ENCODE measurements around the gene SLC25A51. TPM values are rescaled to one million over a fixed set of nuclear protein-coding genes. Genes with fewer than 3 reads are reported as not detected.
A peak's percentile ranks its signal among the peaks of the same experiment; 100 is the strongest.
"Not testable (repeated sequence)": the region's sequence is repeated elsewhere in the genome, so short reads cannot be mapped to it uniquely, and the experiment has no call there.

SLC25A51 gene
- total RNA-seq, 2 donors from 2014 or later = 19.8 to 23.4 TPM

DNA sequence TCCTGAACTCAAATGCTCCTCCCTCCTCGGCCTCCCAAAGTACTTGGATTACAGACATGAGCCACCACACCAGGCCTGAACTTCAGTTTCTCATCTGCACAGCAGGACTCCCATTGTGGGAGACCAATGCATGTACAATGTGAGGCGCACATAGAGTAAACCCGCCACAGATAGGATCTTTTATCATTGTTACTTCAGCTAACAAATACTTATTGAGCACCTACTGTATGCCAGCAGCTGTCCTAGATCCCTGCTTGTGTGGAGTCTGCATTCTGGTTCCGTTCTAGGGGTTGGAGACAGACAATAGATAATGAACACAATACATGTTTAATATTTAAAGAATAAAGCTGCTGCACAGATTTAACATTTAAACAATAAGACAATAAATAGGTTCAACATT, 6.3 kb upstream of the SLC25A51 start:
- no peak for ATAC-seq

DNA sequence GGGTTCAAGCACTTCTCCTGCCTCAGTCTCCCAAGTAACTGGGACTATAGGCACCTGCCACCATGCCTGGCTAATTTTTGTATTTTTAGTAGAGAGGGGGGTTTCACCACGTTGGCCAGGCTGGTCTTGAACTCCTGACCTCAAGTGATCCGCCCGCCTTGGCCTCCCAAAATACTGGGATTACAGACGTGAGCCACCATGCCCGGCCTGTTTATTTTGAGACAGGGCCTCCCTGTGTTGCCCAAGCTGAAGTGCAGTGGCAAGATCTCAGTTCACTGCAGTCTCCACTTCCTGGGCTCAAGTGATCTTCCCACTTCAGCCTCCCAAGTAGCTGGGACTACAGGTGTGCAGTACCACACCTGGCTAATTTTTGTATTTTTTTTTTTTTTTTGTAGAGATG, 5.9 kb upstream of the SLC25A51 start:
- ATAC-seq, DNase-seq: not testable (repeated sequence)
- intact Hi-C loops (cut with DNase I, micrococcal nuclease) = loop anchor here in 1 of 2 donors (5.0 to 10.0 kb wide), 3 partner anchors 175 to 455 kb away; no protein-coding TSS in a partner anchor

More for the DNA sequence above, 6.3 kb upstream of the SLC25A51 start:
- intact Hi-C loops (cut with DNase I, micrococcal nuclease) = loop anchor here in 1 of 2 donors (10.0 kb wide), 1 partner anchor 175 kb away; no protein-coding TSS in a partner anchor
- DNase-seq = no peak

DNA sequence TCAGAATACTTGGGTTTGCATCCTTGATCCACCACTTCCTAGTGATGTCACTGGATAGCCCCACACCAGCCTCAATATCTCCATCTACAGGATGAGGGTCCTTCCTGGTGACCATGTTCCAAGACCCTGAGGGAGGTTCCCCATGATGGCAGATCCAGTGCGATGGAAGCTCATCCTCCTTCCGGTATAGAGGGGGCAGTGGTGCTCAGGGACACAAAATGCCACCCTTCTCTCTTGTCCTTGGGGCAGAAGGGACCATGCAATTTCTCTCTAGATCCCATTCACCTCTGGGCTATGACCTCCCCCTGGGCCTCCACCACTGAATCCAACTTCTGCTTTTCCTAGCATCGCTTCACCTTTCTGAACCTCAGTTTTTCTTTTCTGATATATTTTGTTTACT, 5.4 kb upstream of the SLC25A51 start:
- intact Hi-C loops (cut with DNase I, micrococcal nuclease) = loop anchor here in 1 of 2 donors (5.0 to 10.0 kb wide), 2 partner anchors 253 to 455 kb away; no protein-coding TSS in a partner anchor
- DNase-seq (no peak), ATAC-seq (no peak)

DNA sequence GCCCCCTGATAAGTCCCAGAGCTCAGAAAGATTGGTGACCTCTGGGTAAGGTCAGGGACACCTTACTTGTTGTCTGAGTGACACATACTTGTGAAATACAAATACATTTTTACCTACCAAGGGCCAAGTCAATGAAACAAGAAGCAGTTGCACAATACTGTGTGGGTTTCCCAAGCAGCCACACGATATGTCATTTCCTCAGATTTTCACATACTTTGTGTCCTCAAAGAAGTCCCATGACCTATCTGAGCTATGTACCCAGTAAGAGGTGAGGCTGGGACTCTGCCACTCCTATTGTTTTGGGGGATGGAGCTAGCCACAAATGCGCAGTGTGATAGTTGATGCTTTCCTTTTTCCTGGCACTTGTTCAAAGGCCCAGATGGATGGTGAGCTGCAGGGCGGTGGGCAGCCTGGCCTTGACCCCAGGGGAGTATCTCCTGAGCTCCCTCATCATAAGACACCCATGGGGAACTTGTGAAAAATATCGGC, 4.8 kb upstream of the SLC25A51 start:
- DNase-seq = no peak
- ATAC-seq = no peak
- intact Hi-C loops (cut with DNase I, micrococcal nuclease) = loop anchor here in 1 of 2 donors (5.0 to 10.0 kb wide), 2 partner anchors 254 to 456 kb away; no protein-coding TSS in a partner anchor

DNA sequence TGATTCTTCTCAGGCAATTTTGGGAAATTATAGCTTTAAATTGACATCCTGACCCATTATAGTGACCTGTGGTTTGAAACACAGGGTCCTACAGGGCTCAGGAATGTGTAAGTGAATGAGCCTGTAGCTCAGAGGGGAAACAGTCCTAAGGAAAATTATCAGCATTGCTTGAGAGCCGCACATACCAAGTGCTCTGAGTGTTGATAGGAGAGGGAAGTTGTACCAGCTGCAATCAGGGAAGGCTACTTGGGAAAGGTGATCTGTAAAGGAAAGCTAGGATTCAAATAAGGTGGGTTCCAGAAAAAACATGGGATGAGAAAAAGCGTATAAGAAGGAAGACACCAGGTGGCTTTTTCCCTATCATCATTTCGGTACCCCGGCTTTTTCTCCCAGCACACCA, 4.4 kb upstream of the SLC25A51 start:
- DNase-seq = no peak
- no peak for ATAC-seq
- intact Hi-C loops (cut with DNase I, micrococcal nuclease) = loop anchor here in 1 of 2 donors (5.0 to 10.0 kb wide), 2 partner anchors 254 to 457 kb away; no protein-coding TSS in a partner anchor

DNA sequence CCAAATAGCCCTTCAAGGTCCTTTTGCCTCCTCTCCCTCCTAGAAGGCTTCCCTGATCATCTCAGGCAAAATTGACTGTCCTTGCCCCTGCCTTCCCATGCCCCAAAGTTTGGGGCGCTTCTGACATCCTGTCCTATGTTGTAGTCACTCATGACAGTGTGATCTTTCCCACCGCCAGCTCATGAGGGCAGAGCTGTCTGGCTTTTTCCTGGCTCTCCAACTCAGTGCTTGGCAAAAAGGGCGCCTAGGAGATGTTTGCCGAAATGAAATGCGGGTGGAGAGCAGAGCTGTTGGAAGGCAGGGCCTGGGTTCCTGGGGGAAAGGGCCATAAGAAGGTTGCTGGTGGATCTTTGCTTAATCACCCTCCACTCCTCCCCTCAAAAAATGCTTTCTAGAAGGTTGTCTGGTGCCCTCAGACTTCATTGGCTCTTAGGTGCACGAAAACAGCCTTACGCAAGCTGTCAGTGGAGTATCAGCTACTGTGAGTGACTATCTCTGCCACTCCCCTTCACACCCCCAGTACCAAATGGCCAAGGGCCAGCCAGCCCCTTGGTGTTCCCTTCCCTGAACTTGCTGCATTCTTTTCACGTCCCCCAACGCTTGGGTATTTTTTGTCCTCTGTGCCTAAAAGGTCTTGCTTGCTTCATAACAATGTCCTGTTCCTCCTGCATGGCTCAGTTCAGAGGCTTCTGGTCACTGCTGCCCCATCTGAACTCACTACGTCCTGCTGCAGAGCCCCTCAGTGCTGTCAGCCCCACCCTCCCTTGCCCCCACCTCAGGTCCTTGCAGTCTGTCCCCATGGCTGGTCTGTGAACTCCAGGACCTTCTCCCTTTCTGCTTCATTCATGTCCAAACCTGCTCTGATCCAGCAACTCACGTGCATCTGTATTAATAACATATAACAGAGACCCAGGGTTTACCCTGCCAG, 2.6 kb upstream of the SLC25A51 start:
- intact Hi-C loops (cut with DNase I, micrococcal nuclease) = loop anchor here in 1 of 2 donors (5.0 to 10.0 kb wide), 2 partner anchors 256 to 458 kb away; no protein-coding TSS in a partner anchor
- DNase-seq = no peak
- ATAC-seq = no peak

DNA sequence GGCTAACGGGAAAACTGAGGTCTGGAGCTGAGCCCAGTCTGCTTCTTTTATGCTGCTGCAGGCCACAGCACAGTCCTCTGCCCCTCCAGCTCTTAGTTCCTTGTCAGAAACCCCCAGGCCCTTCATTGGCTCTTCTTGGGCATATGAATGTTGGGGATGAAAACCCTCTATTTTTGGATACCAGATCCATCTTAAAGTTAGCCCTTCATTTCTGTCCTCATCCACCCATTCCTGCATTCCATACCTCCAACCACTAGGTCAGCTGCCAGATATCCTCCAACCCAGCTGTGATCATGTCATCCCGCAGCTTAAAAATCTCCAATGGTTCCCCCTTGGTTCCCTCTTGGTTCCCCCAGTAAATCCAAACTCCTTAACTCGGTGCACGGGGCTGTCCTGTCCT, 1.8 kb upstream of the SLC25A51 start:
- DNase-seq = no peak

DNA sequence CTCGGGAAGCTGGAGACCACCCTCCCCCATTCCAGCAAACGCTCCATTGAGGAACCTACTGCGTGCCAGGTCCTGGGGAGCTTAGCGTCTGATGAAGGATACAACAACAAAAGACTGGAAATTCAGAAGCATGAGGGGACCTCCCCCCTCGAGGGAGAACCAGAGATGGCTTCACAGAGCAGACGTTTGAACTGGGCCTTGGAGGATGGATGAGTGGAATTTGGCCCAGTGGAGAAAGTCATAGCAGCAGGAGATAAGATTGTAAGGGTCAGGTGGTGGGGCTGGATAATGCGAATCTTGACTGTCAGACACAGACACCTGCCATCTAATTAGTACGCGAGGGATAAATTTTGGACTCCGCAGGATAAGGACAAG, 1.2 kb upstream of the SLC25A51 start:
- intact Hi-C loops (cut with DNase I, micrococcal nuclease) = loop anchor here in 1 of 2 donors (5.0 to 10.0 kb wide), 2 partner anchors 257 to 460 kb away; no protein-coding TSS in a partner anchor
- no peak for DNase-seq
- ATAC-seq = no peak

More for the DNA sequence above, 1.8 kb upstream of the SLC25A51 start:
- intact Hi-C loops (cut with DNase I, micrococcal nuclease) = loop anchor here in 1 of 2 donors (5.0 to 10.0 kb wide), 2 partner anchors 257 to 459 kb away; no protein-coding TSS in a partner anchor
- no peak for ATAC-seq

DNA sequence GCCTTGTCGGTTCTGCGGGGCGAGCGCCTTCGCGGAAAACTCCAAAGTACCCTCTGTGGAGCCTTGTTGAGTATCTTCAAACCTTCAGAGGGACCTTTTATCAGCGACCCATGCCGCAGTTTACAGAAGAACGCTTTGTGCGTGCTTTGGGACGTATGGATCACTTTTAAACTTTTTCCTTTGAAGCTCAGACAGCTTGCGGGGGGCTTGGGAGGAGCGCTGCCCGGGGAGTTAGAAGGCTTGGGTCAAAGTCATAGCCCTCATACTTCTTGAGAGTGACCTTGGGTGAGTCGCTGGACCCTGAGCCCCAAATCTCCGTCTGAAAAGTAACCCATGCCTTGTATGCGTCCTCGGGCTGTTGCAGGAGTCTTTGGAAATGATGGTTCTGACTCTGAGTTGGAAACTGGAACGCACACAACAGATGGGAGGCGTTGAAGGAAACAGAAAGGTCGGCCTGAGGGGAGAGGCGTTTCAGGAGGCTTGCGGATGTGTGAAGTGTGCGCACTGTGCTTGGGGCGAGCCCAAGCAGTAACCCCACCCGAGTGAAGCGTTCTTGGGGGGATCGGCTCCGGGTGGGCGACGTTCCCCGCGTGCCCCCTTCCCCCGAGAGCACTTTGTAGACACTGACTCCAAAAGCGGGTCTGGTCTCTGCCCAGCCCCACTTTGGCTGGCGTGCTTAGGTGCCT, 661 bp upstream of the SLC25A51 start:
- ATAC-seq (peak; percentile 25), DNase-seq (peak in 1 of 2 donors; percentile 50)
- intact Hi-C loops (cut with DNase I, micrococcal nuclease) = loop anchor here in 1 of 2 donors (5.0 to 10.0 kb wide), 2 partner anchors 258 to 460 kb away; no protein-coding TSS in a partner anchor

DNA sequence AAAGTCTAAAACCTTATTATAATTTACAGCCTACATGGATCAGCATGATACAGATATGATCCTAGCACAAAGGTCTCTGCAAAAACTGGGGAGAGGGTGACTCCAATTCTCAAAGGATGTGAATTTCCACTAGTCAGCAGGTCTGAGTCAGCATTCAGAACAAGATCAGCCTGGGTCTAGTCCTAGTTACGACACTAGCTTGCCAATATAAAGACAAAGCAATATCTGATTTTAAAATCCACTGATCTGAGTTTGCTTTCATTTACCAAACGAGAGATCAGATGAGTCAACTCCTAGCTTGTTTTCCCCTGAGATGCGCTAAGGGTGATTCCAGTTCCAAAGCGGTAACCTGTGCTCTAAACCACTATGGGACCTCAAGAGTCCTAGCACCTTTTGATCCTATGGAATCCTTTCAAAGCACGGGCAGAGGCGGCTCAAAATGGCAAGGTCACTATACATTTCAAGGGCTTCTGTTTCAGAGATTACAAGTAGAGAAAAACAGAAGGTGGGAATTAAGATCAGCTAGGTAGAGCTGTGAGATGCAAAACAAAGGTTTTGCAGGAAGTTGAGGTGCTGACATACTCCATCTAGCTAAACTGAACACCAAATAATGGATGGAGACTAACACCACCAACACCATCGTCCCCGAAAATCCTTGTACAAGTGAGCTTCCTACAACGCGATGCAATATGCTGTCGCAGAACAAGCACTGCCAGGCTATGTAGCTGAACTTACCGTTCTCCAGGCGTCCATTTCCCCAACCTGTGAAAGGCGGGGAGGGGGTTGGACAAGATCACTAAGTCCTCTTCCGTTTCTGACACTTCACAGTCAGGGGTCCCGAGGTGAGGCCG, 906 bp downstream of the SLC25A51 start:
- intact Hi-C loops (cut with DNase I, micrococcal nuclease) = loop anchor here in 1 of 2 donors (10.0 kb wide), 1 partner anchor 462 kb away; no protein-coding TSS in a partner anchor
- DNase-seq = no peak
- ATAC-seq = peak; percentile 9

DNA sequence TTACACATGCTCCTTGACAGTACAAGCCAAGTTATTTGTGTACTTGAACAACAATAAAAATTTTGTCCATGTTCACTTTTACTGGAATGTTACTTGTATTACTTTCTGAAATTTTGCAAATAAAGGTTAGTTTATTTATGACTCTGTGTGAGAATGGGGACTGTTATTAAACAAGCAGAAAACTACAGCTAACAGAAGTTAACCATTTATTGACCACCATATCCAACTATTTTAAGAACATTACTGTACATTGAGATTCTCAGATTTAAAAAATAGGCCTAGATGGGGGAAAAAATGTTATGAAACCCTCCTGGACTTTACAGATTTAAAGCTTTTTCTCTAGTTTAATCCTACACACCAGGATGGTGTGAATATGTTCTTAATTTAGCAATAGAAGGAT, 1.8 kb downstream of the SLC25A51 start:
- intact Hi-C loops (cut with DNase I, micrococcal nuclease) = loop anchor here in 1 of 2 donors (10.0 kb wide), 1 partner anchor 463 kb away; no protein-coding TSS in a partner anchor
- ATAC-seq = no peak

DNA sequence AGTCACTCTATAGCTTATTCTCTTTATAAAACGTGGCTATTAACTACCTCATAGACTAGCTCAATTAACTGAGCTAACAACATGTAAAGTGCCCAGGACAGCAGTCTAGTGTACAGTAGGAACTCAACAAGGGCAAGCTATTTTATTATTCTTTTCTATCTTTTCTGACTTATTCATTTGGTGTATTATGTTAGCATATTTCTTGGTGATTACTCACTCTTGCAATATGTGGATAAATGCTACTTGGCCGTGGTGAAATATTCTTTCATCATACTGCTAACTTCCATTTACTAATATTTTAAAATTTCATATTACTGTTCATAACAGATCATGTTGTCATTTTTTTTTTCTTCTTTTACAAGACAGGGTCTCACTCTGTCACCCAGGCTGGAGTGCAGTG, 4.9 kb downstream of the SLC25A51 start:
- ATAC-seq = no peak
- DNase-seq = no peak
- intact Hi-C loops (cut with DNase I, micrococcal nuclease) = no loop called here

More for the DNA sequence above, 1.8 kb downstream of the SLC25A51 start:
- DNase-seq = no peak

DNA sequence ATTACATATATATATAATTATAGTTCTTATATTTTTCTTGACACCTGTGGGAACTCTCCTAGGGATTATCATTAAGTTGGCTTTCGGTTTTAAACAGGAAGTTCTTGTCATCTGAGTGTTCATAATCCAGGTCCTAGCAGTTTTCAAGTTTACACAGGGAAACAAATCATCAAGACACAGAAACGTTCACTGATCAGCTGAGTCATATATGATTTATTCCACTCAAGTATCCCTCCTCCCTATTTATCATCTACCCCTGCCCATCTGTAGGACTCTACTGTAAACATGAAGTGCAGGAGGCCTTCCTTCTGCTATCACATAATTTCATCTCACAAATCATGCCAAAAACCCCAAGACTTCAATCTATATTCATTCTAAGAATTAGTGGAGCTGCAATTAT, 6.3 kb downstream of the SLC25A51 start:
- ATAC-seq (no peak), DNase-seq (no peak)
- intact Hi-C loops (cut with DNase I, micrococcal nuclease) = no loop called here

DNA sequence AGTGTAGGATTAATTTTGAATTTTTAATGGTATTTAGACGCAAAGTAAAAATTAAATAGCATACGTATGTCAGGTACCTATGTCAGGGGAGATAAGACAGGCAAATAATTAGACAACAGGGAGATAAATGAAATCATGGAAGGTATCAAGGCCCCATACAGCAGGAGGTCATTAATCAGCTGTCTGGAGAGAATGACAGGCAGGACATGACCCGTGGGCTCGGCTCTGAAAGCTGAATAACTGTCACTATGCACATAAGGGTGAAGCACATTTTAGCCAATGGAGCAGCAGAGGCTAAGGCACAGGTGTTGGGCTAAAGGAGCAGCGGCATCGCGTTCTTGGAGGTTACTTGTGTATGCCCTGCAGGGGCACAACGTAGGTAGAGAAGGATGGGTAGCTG, 11.9 kb downstream of the SLC25A51 start:
- intact Hi-C loops (cut with DNase I, micrococcal nuclease) = no loop called here
- no peak for ATAC-seq
- no peak for DNase-seq

DNA sequence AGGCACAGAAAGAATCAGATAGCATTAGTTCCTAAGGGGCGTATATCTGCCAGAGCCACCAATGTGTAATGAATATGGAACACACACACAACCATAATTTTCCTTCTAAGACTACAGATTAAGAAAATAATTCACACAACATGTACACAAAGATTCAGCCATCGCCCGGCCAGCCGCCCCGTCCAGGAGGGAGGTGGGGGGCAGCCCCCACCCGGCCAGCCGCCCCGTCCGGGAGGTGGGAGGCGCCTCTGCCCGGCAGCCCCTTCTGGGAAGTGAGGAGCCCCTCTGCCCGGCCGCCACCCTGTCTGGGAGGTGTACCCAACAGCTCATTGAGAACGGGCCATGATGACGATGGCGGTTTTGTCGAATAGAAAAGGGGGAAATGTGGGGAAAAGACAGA, 12.9 kb downstream of the SLC25A51 start:
- DNase-seq; ATAC-seq; intact Hi-C loops (cut with DNase I, micrococcal nuclease): not testable (repeated sequence)

DNA sequence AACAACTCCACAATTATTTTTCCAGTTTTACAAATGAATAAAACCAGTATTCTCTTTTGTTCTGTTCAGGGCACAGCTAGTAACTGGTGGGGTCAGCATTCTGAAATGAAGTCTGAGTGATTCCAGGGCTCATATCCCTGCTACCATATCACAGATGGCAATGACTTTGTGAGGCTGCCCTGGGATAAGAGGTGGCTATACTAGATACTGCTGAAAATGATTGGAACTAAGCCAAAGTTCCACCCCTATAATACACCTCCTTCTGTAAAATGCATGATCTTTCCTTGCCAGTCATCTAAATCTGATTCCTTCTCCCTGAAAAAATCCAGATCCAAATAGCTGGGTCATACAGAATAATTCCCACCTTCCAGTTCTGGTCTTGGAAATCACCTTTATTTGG, 14.4 kb downstream of the SLC25A51 start:
- intact Hi-C loops (cut with DNase I, micrococcal nuclease) = no loop called here
- no peak for ATAC-seq
- no peak for DNase-seq

DNA sequence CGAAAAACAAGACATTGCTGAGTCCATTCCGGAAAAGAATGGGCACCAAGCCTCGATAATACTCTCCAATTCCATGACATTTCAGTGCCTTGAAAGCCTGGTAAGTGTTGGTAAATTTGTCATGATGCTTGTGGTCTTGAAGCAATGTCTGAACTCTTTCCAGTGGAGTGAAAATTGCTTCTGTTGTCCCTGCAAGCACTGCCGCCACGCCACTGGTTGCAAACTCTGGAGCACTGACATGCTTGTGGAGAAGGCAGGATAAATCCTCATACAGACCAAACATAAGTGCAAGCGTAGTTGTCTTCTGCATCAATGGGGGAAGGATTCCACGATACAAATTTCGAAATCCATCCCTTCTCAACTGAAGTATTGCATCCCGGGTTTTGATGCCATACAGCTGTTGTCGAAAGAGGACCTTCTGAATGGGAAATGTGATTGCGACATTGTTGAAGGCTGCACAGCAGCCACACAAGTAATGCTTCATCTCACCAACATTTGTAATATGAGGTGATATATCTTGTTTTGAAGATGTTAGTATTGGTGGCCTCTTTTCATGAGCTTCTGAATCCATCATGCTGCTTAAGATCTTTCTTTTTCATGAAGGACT, 15.8 kb downstream of the SLC25A51 start:
- ATAC-seq; intact Hi-C loops (cut with DNase I, micrococcal nuclease); DNase-seq: not testable (repeated sequence)

Measured in left colon (tissue), 2 donors.